ENCODE results near the gene CDH23. TPM values are rescaled to one million over a fixed set of nuclear protein-coding genes. Genes with fewer than 3 reads are reported as not detected.

Gene CDH23
- total and polyA plus RNA-seq, 10 donors, result 2.0 to 19.9 (median 11.0) TPM

GRCh38 chr10:71718165-71718698 lies 321.5 kb downstream of the CDH23 start:
- no peaks in the 10 kb centered on the region for H3K27me3 ChIP-seq (replicated peaks in 1 of 7)
- H3K36me3 ChIP-seq, result no peaks in the 10 kb centered on the region
- intact Hi-C loops (cut with DNase I; ENCODE audit: low total_unique reads), result no loop called here
- DNase-seq, result peak; percentile 75
- TF ChIP-seq POLR2AphosphoS5 (IDR thresholded peaks at IDR 0.05) (peak in 1 of 3 donors; percentile 11), CTCF (IDR thresholded peaks at IDR 0.05 in 8 of 11, conservative IDR thresholded peaks at IDR 0.05 in 3 of 11) (no peak)
- H3K4me3 ChIP-seq, result no peak overlapping the region
- H3K27ac ChIP-seq, result peak overlapping the region in 7 of 8 donors; percentile 36 to 89 (median 63)
- 65 to 83% (median 80%) methylated on average over 9 to 10 of the region's 10 CpGs for WGBS, 5 donors
- no peaks in the 10 kb centered on the region for H3K9me3 ChIP-seq
- H3K4me1 ChIP-seq, result peaks cover 28 to 69% (median 64%) of the 10 kb centered on the region in 6 donors

GRCh38 chr10:71719042-71719441 lies 322.3 kb downstream of the CDH23 start:
- whole genome bisulfite sequencing, 5 donors, result 49 to 77% (median 67%) methylated on average over 7 of the region's 7 CpGs
- H3K4me3 ChIP-seq, result no peak overlapping the region
- no peak for TF ChIP-seq CTCF (IDR thresholded peaks at IDR 0.05 in 8 of 11, conservative IDR thresholded peaks at IDR 0.05 in 3 of 11)
- TF ChIP-seq POLR2AphosphoS5 (IDR thresholded peaks at IDR 0.05), result peak; percentile 44 to 79 (median 59)
- no peak for TF ChIP-seq POLR2A (IDR thresholded peaks at IDR 0.05)
- H3K4me1 ChIP-seq, result peaks cover 20 to 67% (median 57%) of the 10 kb centered on the region in 6 donors
- H3K27ac ChIP-seq, result peak overlapping the region in 7 of 8 donors; percentile 36 to 89 (median 63)
- no peaks in the 10 kb centered on the region for H3K27me3 ChIP-seq (replicated peaks in 1 of 7)
- no peaks in the 10 kb centered on the region for H3K9me3 ChIP-seq
- no peaks in the 10 kb centered on the region for H3K36me3 ChIP-seq
- DNase-seq, result peak; percentile 82
- intact Hi-C loops (cut with DNase I; ENCODE audit: low total_unique reads), result no loop called here

- Histone ChIP-seq H3K9me3 (no peaks in the 10 kb centered on the region), H3K4me1 (peaks cover 14 to 67% (median 54%) of the 10 kb centered on the region in 6 donors), H3K27ac (peak within 1 kb of the TSS in 7 of 8 donors; percentile 36 to 89 (median 63)), H3K36me3 (no peaks in the 10 kb centered on the region), H3K4me3 (no peak within 1 kb of the TSS), H3K27me3 (replicated peaks in 1 of 7) (no peaks in the 10 kb centered on the region)
- TF ChIP-seq POLR2A (IDR thresholded peaks at IDR 0.05), result no peak
- no peak for TF ChIP-seq CTCF (IDR thresholded peaks at IDR 0.05 in 8 of 11, conservative IDR thresholded peaks at IDR 0.05 in 3 of 11)
- TF ChIP-seq POLR2AphosphoS5 (IDR thresholded peaks at IDR 0.05), result no peak
- DNase-seq, result no peak
- intact Hi-C loops (cut with DNase I; ENCODE audit: low total_unique reads), result no loop called here
- 90 to 95% (median 93%) methylated on average over 12 to 14 of the region's 14 CpGs for WGBS, 5 donors
Observed at GRCh38 chr10:71719464-71720201, 322.9 kb downstream of the CDH23 start, which contains the start of gene C10orf105. TSS of gene C10orf105 (minus strand) at chr10:71719778. CDS start at chr10:71716337, 3,441 bp downstream.

- intact Hi-C loops (cut with DNase I; ENCODE audit: low total_unique reads), result no loop called here
- whole genome bisulfite sequencing, 5 donors, result 83 to 96% (median 89%) methylated on average over 3 to 4 of the region's 4 CpGs
- Histone ChIP-seq H3K4me1 (peaks cover 8 to 67% (median 51%) of the 10 kb centered on the region in 6 donors), H3K36me3 (no peaks in the 10 kb centered on the region), H3K27ac (peak overlapping the region in 2 of 8 donors; percentile 63 to 89), H3K9me3 (no peaks in the 10 kb centered on the region), H3K27me3 (replicated peaks in 1 of 7) (no peaks in the 10 kb centered on the region), H3K4me3 (no peak overlapping the region)
- no peak for DNase-seq
- no peak for TF ChIP-seq CTCF (IDR thresholded peaks at IDR 0.05 in 8 of 11, conservative IDR thresholded peaks at IDR 0.05 in 3 of 11)
- no peak for TF ChIP-seq POLR2AphosphoS5 (IDR thresholded peaks at IDR 0.05)
- TF ChIP-seq POLR2A (IDR thresholded peaks at IDR 0.05), result no peak
Observed at GRCh38 chr10:71720288-71720687, 323.6 kb downstream of the CDH23 start.
